ENCODE measurements around the gene LRRC14B.

LRRC14B gene

GRCh38 chr5:191036-191948 lies at the start of gene LRRC14B:
Gene LRRC14B (plus strand): TSS chr5:191495. CDS start chr5:191539, 44 bp downstream.
- DNase-seq (ENCODE audit: low spot score): peak; percentile 43

- no peak for DNase-seq (ENCODE audit: low spot score)
Measured at GRCh38 chr5:141761-142160, 49.5 kb upstream of the LRRC14B start.

GRCh38 chr5:142246-142810 lies 49.0 kb upstream of the LRRC14B start:
- no peak for DNase-seq (ENCODE audit: low spot score)

- no peak for DNase-seq (ENCODE audit: low spot score)
Measured at GRCh38 chr5:143041-143440, 48.3 kb upstream of the LRRC14B start.

- DNase-seq (ENCODE audit: low spot score): no peak
Measured at GRCh38 chr5:144941-145340, 46.4 kb upstream of the LRRC14B start.

GRCh38 chr5:145585-146323 lies 45.5 kb upstream of the LRRC14B start:
- no peak for DNase-seq (ENCODE audit: low spot score)

- no peak for DNase-seq (ENCODE audit: low spot score)
Measured at GRCh38 chr5:147751-148150, 43.5 kb upstream of the LRRC14B start.

GRCh38 chr5:149745-150485 lies 41.4 kb upstream of the LRRC14B start:
- no peak for DNase-seq (ENCODE audit: low spot score)

GRCh38 chr5:150746-151145 lies 40.5 kb upstream of the LRRC14B start:
- DNase-seq (ENCODE audit: low spot score): no peak

- no peak for DNase-seq (ENCODE audit: low spot score)
Measured at GRCh38 chr5:152077-152476, 39.2 kb upstream of the LRRC14B start.

GRCh38 chr5:153256-153655 lies 38.0 kb upstream of the LRRC14B start:
- no peak for DNase-seq (ENCODE audit: low spot score)

GRCh38 chr5:154236-154635 lies 37.1 kb upstream of the LRRC14B start:
- DNase-seq (ENCODE audit: low spot score): no peak

- no peak for DNase-seq (ENCODE audit: low spot score)
Measured at GRCh38 chr5:154826-155225, 36.5 kb upstream of the LRRC14B start.

- DNase-seq (ENCODE audit: low spot score): no peak
Measured at GRCh38 chr5:155651-156410, 35.5 kb upstream of the LRRC14B start.

GRCh38 chr5:156411-157072 lies 34.8 kb upstream of the LRRC14B start:
- no peak for DNase-seq (ENCODE audit: low spot score)

GRCh38 chr5:157126-157715 lies 34.1 kb upstream of the LRRC14B start:
- no peak for DNase-seq (ENCODE audit: low spot score)

GRCh38 chr5:157801-158200 lies 33.5 kb upstream of the LRRC14B start:
- DNase-seq (ENCODE audit: low spot score): no peak

GRCh38 chr5:158807-159447 lies 32.4 kb upstream of the LRRC14B start:
- DNase-seq (ENCODE audit: low spot score): no peak

GRCh38 chr5:159448-160172 lies 31.7 kb upstream of the LRRC14B start:
- DNase-seq (ENCODE audit: low spot score): no peak

Measured in putamen (tissue), 1 donor.